ENCODE results near the gene TSPAN14.

Gene TSPAN14

DNA sequence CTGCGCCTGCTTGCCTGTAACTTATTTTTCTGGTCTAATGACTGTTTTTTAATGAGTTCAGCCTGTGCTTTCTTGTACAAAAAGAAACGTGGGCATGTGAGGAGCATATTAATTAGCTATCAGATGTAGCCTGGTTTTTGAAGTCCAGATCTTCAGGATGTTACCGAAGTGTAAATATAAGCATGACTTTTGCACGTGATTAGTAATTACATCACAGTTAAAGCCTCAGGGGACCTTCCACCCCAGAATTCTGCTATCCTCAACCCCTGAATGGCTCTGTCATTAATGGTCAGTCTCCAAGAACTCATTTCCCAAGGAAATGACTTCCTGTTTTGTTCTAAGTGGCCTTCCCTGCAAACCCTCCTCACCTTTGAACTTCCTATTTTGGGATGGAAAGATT lies 47.9 kb upstream of the TSPAN14 start:
- Histone ChIP-seq H3K4me2 (ENCODE audit: low read length) (no peak overlapping the region), H3K4me3 (ENCODE audit: low read depth, low read length, poor library complexity, severe bottlenecking) (no peak overlapping the region), H2AFZ (ENCODE audit: low read length) (no peak overlapping the region), H3K9ac (ENCODE audit: low read length) (no peak overlapping the region), H3K27me3 (ENCODE audit: insufficient read depth, low read length) (no peaks in the 10 kb centered on the region), H3K4me1 (ENCODE audit: insufficient read depth, low read length, severe bottlenecking) (peaks cover 20% of the 10 kb centered on the region), H3F3A (ENCODE audit: insufficient read depth, low read length) (no peaks in the 10 kb centered on the region), H3K79me2 (ENCODE audit: insufficient read depth, low read length) (no peaks in the 10 kb centered on the region), H3K27ac (ENCODE audit: low read depth, low read length, poor library complexity, severe bottlenecking) (no peak overlapping the region), H3K9me2 (ENCODE audit: low read depth, low read length) (no peaks in the 10 kb centered on the region), H3K9me3 (ENCODE audit: low read length) (no peaks in the 10 kb centered on the region), H3K36me3 (ENCODE audit: insufficient read depth, low read length) (no peaks in the 10 kb centered on the region), H4K20me1 (ENCODE audit: insufficient read depth, low read length) (no peaks in the 10 kb centered on the region)
- TF ChIP-seq EZH2 (IDR thresholded peaks at IDR 0.05; ENCODE audit: borderline replicate concordance, low read length) = no peak
- TF ChIP-seq, protein P1, sequence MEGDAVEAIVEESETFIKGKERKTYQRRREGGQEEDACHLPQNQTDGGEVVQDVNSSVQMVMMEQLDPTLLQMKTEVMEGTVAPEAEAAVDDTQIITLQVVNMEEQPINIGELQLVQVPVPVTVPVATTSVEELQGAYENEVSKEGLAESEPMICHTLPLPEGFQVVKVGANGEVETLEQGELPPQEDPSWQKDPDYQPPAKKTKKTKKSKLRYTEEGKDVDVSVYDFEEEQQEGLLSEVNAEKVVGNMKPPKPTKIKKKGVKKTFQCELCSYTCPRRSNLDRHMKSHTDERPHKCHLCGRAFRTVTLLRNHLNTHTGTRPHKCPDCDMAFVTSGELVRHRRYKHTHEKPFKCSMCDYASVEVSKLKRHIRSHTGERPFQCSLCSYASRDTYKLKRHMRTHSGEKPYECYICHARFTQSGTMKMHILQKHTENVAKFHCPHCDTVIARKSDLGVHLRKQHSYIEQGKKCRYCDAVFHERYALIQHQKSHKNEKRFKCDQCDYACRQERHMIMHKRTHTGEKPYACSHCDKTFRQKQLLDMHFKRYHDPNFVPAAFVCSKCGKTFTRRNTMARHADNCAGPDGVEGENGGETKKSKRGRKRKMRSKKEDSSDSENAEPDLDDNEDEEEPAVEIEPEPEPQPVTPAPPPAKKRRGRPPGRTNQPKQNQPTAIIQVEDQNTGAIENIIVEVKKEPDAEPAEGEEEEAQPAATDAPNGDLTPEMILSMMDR (IDR thresholded peaks at IDR 0.05; ENCODE audit: low read length) = no peak

DNA sequence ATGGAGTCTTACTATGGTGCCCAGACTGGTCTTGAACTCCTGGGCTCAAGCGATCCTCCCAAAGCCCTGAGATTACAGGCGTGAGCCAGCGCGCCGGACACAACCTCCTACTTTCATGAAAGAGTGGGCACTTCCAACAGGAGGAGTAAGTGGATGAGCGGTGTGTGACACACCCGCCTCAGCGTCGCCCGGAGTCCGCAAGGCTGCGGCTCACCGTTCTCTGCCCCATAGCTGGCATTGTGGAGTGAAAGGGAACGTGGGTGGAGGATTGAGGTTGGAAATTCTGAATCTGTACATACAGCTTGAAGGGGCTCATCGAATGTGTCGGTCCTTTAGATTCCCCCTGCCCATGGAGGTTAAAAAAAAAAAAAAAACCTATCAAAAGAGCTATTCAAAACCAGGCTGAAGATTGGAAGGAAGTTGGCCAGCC lies 46.3 kb upstream of the TSPAN14 start:
- Histone ChIP-seq H3K4me1 (ENCODE audit: insufficient read depth, low read length, severe bottlenecking) (peaks cover 20% of the 10 kb centered on the region), H3K4me2 (ENCODE audit: low read length) (peak overlapping the region; percentile 91), H2AFZ (ENCODE audit: low read length) (peak overlapping the region; percentile 97)

DNA sequence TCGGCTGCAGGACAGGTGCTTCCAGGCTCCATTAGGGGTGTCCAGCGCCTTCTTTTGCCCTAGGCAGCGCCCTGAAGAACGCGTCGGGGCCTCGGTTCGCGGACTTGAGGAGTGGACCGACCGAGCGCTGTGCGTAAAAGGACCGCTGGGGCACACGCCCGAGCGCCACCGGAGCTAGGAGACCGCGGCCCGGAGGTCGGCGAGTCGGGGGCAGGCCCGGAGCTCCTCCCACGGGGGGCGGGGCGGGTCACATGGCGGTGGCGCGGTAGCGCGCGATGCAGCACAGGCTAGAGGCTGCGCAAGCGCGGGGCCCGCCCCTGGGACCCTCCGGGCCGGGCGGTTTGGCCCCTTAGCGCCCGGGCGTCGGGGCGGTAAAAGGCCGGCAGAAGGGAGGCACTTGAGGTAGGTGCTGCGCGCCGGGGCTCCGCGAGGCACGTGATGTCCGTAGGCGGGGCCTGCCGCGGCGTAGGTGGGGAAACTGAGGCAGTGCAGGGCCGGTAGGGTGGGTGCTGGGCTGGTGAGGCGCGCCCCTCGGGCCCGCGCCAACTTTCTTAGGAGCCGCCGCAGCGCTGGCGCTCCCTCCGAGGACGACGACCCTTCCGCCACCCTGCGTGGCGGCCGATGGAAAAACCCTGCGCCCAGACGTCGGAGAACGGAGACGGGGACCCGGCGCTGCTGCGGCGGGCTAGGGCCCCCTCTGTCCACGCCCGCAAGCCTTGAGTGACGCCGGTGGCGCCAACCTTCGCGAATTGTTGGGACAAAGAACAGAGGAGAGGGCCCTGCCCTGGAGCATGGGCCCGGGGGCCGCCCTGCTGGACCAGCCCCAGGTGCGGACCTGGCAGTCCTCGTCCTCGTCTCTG lies 45.6 kb upstream of the TSPAN14 start, which contains the start of gene PRXL2A:
Gene PRXL2A, plus strand, starts transcription at position 310 of the 860 bp plus-strand sequence. CDS start 11,917 bp downstream, outside the sequence.
- Histone ChIP-seq H2AFZ (ENCODE audit: low read length) (peak within 1 kb of the TSS; percentile 97), H3F3A (ENCODE audit: insufficient read depth, low read length) (no peaks in the 10 kb centered on the region), H3K4me2 (ENCODE audit: low read length) (peak within 1 kb of the TSS; percentile 91), H3K9me2 (ENCODE audit: low read depth, low read length) (no peaks in the 10 kb centered on the region), H3K27me3 (ENCODE audit: insufficient read depth, low read length) (no peaks in the 10 kb centered on the region), H3K9me3 (ENCODE audit: low read length) (no peaks in the 10 kb centered on the region), H3K4me3 (ENCODE audit: low read depth, low read length, poor library complexity, severe bottlenecking) (peak within 1 kb of the TSS; percentile 69), H4K20me1 (ENCODE audit: insufficient read depth, low read length) (no peaks in the 10 kb centered on the region), H3K27ac (ENCODE audit: low read depth, low read length, poor library complexity, severe bottlenecking) (no peak within 1 kb of the TSS), H3K36me3 (ENCODE audit: insufficient read depth, low read length) (no peaks in the 10 kb centered on the region), H3K79me2 (ENCODE audit: insufficient read depth, low read length) (no peaks in the 10 kb centered on the region), H3K9ac (ENCODE audit: low read length) (peak within 1 kb of the TSS; percentile 71), H3K4me1 (ENCODE audit: insufficient read depth, low read length, severe bottlenecking) (peaks cover 20% of the 10 kb centered on the region)
- TF ChIP-seq, protein P1 (IDR thresholded peaks at IDR 0.05; ENCODE audit: low read length) = no peak
- TF ChIP-seq EZH2 (IDR thresholded peaks at IDR 0.05; ENCODE audit: borderline replicate concordance, low read length) = no peak

More for the DNA sequence above, 46.3 kb upstream of the TSPAN14 start:
- Histone ChIP-seq H3K9ac (ENCODE audit: low read length) (peak overlapping the region; percentile 71), H3F3A (ENCODE audit: insufficient read depth, low read length) (no peaks in the 10 kb centered on the region), H3K27me3 (ENCODE audit: insufficient read depth, low read length) (no peaks in the 10 kb centered on the region), H3K4me3 (ENCODE audit: low read depth, low read length, poor library complexity, severe bottlenecking) (peak overlapping the region; percentile 69), H3K79me2 (ENCODE audit: insufficient read depth, low read length) (no peaks in the 10 kb centered on the region), H3K27ac (ENCODE audit: low read depth, low read length, poor library complexity, severe bottlenecking) (no peak overlapping the region), H3K9me3 (ENCODE audit: low read length) (no peaks in the 10 kb centered on the region), H3K36me3 (ENCODE audit: insufficient read depth, low read length) (no peaks in the 10 kb centered on the region), H3K9me2 (ENCODE audit: low read depth, low read length) (no peaks in the 10 kb centered on the region), H4K20me1 (ENCODE audit: insufficient read depth, low read length) (no peaks in the 10 kb centered on the region)
- no peak for TF ChIP-seq EZH2 (IDR thresholded peaks at IDR 0.05; ENCODE audit: borderline replicate concordance, low read length)
- TF ChIP-seq, protein P1 (IDR thresholded peaks at IDR 0.05; ENCODE audit: low read length) = no peak

Measured in OCI-LY1 (cell line).